COLO668 (cell line): ENCODE results near the gene GFOD1.
A peak's percentile ranks its signal among the peaks of the same experiment; 100 is the strongest.
"Not testable (repeated sequence)": the region's sequence is repeated elsewhere in the genome, so short reads cannot be mapped to it uniquely, and the experiment has no call there.

Experiments
- DNase-seq: peaks from one replicate; lab custom pipeline; 2025; ENCODE audit not compliant: unreplicated experiment; lab: John Stamatoyannopoulos, UW

Gene GFOD1

GRCh38 chr6:13328875-13329183, 158.6 kb downstream of the GFOD1 start:
- DNase-seq: no peak

DNA sequence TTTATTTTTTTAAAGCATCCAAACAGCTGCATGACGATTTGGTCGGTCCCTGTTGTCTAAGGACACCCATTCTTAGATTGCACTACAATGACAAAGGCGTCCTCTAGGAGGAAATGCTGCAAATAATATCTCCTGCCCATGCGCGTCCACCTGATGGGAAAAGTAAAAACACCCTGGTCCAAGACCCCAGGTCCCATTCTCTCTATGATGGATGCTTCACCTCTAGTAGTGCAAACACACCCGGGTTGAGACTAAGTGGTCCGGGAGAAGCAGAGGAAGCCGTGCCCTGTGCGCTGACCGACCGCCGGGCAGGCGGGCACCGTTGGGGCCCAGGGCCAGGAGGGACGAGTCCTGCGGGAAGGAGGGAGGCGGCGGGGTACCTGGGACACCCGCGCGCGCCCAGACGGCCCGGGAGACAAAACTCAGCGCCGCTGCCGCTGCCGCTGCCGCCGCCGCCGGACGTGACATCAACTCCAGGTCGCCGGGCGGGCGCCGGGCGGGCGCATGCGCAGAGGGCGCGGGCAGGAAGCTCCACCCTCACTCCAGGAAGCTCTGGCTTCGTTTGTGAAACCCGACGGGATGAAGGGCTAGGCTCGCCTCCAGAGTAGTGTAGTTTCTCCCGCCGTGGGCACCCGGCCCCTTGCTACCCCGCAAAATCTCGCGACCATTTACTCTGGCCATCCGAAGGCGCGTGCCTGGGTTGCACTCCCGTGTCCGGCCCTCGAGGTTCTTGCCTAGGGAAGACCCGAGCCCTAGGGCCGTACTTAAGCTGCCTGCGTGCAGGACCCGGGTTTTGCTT, 159.1 kb downstream of the GFOD1 start, which contains the start of gene TBC1D7:
Gene TBC1D7, minus strand, starts transcription at position 462 of the 799 bp plus-strand sequence. CDS start 1,639 bp downstream, outside the sequence.
- DNase-seq: peak; percentile 89

DNA sequence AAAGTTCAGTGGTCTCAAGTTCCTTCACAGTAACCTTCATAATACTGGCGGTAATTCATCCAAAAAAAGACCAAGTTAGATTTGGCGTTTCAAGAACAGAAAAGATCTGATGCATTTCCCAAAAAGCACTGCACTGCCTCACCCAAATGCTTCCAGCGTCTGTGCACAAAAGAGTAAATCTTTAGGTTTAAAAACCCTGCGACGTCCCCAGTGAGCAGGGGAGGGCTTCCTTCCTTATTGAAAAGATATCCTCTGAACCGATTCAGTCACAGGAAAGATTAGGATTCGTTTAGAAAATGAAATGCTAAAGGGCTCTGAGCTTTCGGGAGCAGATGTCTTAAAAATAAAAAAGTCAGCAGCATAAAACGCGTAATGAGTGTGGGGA, 159.7 kb downstream of the GFOD1 start:
- peak; percentile 6 for DNase-seq

DNA sequence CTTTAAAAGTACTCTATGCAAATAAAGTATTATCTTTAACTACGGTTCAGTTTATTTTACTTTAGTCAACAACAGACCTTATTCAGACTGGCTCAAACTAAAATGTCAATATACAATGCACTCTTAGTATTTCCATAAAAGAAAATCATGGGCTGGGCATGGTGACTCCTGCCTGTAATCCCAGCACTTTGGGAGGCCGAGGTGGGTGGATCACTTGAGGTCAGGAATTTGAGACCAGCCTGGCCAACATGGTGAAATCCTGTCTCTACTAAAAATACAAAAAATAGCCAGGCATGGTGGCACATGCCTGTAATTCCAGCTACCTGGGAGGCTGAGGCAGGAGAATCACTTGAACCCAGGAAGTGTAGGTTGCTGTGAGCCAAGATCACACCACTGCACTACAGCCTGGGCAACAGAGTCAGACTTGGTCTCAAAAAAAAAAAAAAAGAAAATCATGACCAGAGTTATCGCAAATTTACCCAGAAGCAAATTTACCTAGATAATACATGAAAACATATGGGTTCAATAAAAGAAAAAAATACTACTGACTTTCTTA, 161.3 kb downstream of the GFOD1 start:
- not testable (repeated sequence) for DNase-seq

- no peak for DNase-seq
These were observed 167.4 kb downstream of the GFOD1 start for GRCh38 chr6:13319891-13320564.

DNA sequence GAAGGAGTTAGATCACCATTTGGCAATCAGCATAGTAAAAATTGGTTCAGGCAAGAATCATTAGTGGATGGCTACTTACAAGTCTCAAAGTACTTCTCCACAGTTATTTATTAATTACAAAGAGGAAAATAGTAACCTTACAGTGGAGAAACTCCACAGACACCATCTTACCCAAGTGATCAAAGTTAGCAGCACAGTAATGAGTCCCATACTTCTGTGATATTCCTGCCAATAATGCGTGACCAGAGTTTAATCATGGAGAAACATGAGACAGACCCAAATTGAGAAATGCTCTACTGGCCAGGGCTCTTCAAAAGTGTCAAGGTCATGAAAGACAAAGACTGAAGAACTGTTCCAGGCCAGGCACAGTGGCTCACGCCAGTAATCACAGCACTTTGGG, 168.6 kb downstream of the GFOD1 start:
- DNase-seq: no peak

DNA sequence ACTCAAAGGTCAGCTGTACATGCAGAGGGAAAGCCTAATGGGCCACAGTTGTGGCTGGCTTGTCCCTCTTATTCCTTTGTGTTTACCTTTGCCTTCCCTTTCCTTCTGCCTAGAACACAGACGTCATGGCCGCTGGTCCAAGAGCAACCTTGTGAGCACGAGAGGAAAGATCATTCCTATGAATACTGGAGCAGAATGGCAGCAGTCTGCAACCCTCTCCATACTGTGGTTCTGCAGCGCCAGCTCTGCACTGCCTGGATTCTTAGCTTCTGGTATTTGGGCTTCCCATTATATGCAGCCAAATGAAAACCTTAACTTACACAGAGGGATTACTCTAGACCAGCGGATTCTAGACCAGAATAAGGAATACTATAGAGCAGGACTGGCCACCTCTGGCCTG, 171.5 kb downstream of the GFOD1 start:
- no peak for DNase-seq

- DNase-seq: no peak
These were observed 172.6 kb downstream of the GFOD1 start for GRCh38 chr6:13314806-13315205.

- no peak for DNase-seq
These were observed 176.2 kb downstream of the GFOD1 start for GRCh38 chr6:13311155-13311554.

DNA sequence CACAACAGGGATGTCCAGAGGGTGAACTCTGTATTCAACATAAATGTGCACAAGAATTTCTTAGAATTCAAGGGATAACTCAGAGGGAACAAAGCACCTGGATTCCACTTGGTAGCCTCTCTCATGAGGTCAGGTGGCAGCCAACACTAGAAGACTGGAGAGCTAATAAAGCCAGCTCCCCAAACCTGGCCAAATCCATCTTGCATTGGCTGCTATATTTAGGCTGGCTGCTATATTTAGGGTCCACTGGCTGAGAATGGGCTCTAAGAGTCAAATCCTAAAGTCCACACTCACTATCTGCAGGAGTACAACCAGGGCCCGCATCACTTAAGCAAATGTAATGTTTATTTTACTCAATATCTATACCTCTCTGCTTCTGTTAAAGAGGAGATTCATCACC, 179.1 kb downstream of the GFOD1 start:
- no peak for DNase-seq
